SH-SY5Y (cell line): ENCODE results near the gene RTP5.

Experiments used
- GATA2 ChIP-seq: IDR thresholded peaks from 2 replicates; pipeline ENCODE4 v1.6.1; 2011; ENCODE audit warnings: mild to moderate bottlenecking, low read depth, low read length
- GATA3 ChIP-seq: IDR thresholded peaks from 2 replicates; pipeline ENCODE4 v1.6.1; 2011; ENCODE audit warnings: low read depth, mild to moderate bottlenecking, low read length, moderate library complexity

DNA sequence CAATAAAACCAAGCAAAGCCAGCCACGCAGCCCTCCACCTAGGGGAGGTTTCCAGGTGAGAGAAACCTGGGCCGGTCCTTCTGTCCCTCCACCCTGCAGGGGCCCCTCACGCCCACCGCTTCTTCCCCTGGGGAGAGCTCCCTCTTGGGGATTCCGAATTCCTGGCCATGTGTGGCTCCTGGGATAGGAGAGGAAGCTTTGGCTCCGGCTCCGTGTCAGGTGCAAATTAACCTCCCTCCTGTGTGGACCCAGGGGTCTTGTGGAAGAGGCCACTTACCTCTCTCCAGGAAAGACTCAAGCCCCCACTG, 4.2 kb downstream of the RTP5 start:
- no peak for TF ChIP-seq GATA2
- TF ChIP-seq GATA3 = no peak
